ENCODE results near the gene WWOX. TPM values are rescaled to one million over a fixed set of nuclear protein-coding genes. Genes with fewer than 3 reads are reported as not detected.

The WWOX gene
- total and polyA plus RNA-seq, 2 of the 13 experiments (the other 11 are each of a cell fraction or from before 2014, with no cell fraction given), result 9.1 to 37.4 TPM

- no peak for DNase-seq (ENCODE audit: low spot score)
- no TSS peak for BruUV-seq (replicated peaks)
- 51% methylated on average over 13 of the region's 13 CpGs for WGBS (ENCODE audit: low lambda C conversion rate)
- ChIA-PET POLR2A (interaction anchor here (1.0 kb wide), 1 partner anchor 28 kb away, joined by 3 read pairs; no protein-coding TSS in a partner anchor), CTCF (ENCODE audit: low intra/inter-chr PET ratio, low total read pairs) (no interaction called here)
- H3K9ac ChIP-seq (ENCODE audit: insufficient read depth, low read depth, low read length), result no peak overlapping the region
- H3K4me3 ChIP-seq (replicated peaks in 1 of 3; ENCODE audit: insufficient read depth in 1 of 3, low read depth in 2 of 3, low read length in 3 of 3), result no peak overlapping the region
- no peak overlapping the region for H2AFZ ChIP-seq (ENCODE audit: low read length)
- intact Hi-C loops (cut with micrococcal nuclease; ENCODE audit: unreplicated experiment) (no loop called here), in situ Hi-C loops (cut with HindIII; ENCODE audit: extremely low pct_ligation_motif_present, low pct_unique_long_range_greater_than_20kb) (no loop called here)
- peak; percentile 88 for ATAC-seq
- peak; percentile 68 for FAIRE-seq
- H4K20me1 ChIP-seq (ENCODE audit: insufficient read depth, low read length), result no peaks in the 10 kb centered on the region
- no peak overlapping the region for H3K27ac ChIP-seq (ENCODE audit: extremely low read length, insufficient read depth, low read length)
- no peaks in the 10 kb centered on the region for H3K79me2 ChIP-seq (ENCODE audit: insufficient read depth, low read length)
- H3K4me1 ChIP-seq (ENCODE audit: insufficient read depth, low read length), result peaks cover 16% of the 10 kb centered on the region
- no peaks in the 10 kb centered on the region for H3K36me3 ChIP-seq (replicated peaks in 1 of 2; ENCODE audit: control insufficient read depth in 1 of 2, insufficient read depth in 2 of 2, low read length in 2 of 2)
- no peaks in the 10 kb centered on the region for H3K27me3 ChIP-seq (ENCODE audit: control insufficient read depth in 1 of 2, insufficient read depth in 2 of 2, low read length in 2 of 2)
- 0 out of 2 replicates have a peak, but pooled peaks cover 5% of the 10 kb centered on the region for H3K9me3 ChIP-seq (ENCODE audit: low read length)
- H3K4me2 ChIP-seq (ENCODE audit: low read depth, low read length), result peak overlapping the region; percentile 22; the same call in 1 of the 2 replicates
- no peak for TF ChIP-seq TP53 (CRISPR knock-in tag; conservative IDR thresholded peaks at IDR 0.05)
- peak; percentile 89 for TF ChIP-seq ZNF710 (CRISPR knock-in tag; IDR thresholded peaks at IDR 0.05; ENCODE audit: borderline replicate concordance)
- peak; percentile 78 for TF ChIP-seq RXRB (CRISPR knock-in tag; IDR thresholded peaks at IDR 0.05; ENCODE audit: borderline replicate concordance)
- TF ChIP-seq TSC22D2 (CRISPR knock-in tag; IDR thresholded peaks at IDR 0.05; ENCODE audit: borderline replicate concordance), result no peak
- no peak for TF ChIP-seq BRD4 (CRISPR knock-in tag; IDR thresholded peaks at IDR 0.05)
- no peak for TF ChIP-seq CREB1 (IDR thresholded peaks at IDR 0.05)
- no peak for TF ChIP-seq CREB1 (CRISPR knock-in tag; IDR thresholded peaks at IDR 0.05)
- no peak for TF ChIP-seq ZNF33A (CRISPR knock-in tag; IDR thresholded peaks at IDR 0.05; ENCODE audit: borderline replicate concordance)
- TF ChIP-seq DMAP1 (CRISPR knock-in tag; IDR thresholded peaks at IDR 0.05), result no peak
- TF ChIP-seq TEAD3 (CRISPR knock-in tag; optimal IDR thresholded peaks at IDR 0.05; ENCODE audit: borderline replicate concordance), result no peak
- TF ChIP-seq NR2F1 (CRISPR knock-in tag; IDR thresholded peaks at IDR 0.05), result peak; percentile 30 to 55; a peak in 2 of 4 replicates
- no peak for TF ChIP-seq ZEB1 (IDR thresholded peaks at IDR 0.05; ENCODE audit: insufficient replicate concordance, low read depth)
- TF ChIP-seq AHDC1 (CRISPR knock-in tag; IDR thresholded peaks at IDR 0.05; ENCODE audit: borderline replicate concordance), result peak; percentile 58
- peak; percentile 91 for TF ChIP-seq SALL1 (CRISPR knock-in tag; IDR thresholded peaks at IDR 0.05)
- TF ChIP-seq MEIS2 (CRISPR knock-in tag; IDR thresholded peaks at IDR 0.05), result no peak
- TF ChIP-seq, protein P1, sequence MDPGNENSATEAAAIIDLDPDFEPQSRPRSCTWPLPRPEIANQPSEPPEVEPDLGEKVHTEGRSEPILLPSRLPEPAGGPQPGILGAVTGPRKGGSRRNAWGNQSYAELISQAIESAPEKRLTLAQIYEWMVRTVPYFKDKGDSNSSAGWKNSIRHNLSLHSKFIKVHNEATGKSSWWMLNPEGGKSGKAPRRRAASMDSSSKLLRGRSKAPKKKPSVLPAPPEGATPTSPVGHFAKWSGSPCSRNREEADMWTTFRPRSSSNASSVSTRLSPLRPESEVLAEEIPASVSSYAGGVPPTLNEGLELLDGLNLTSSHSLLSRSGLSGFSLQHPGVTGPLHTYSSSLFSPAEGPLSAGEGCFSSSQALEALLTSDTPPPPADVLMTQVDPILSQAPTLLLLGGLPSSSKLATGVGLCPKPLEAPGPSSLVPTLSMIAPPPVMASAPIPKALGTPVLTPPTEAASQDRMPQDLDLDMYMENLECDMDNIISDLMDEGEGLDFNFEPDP (CRISPR knock-in tag; conservative IDR thresholded peaks at IDR 0.05), result no peak
Observed at GRCh38 chr16:79054211-79054984, 954.9 kb downstream of the WWOX start.
